Thyroid gland (tissue), 4 donors: ENCODE measurements around the gene GP9.

Experiments
- POLR2A ChIP-seq, 2 donors: fragments of 450-650 bp; IDR thresholded peaks; one replicate each; pipeline ENCODE4 v1.6.1; 2017; ENCODE audit warnings: antibody characterized with exemption in 2 of 2, mild to moderate bottlenecking in 2 of 2, moderate library complexity in 1 of 2
- TF ChIP-seq, protein P1 (sequence below), 6 experiments: fragments of 200-600 bp in 3 of 6; fragments of 450-650 bp in 3 of 6; sonication (generic) in 3 of 6; IDR thresholded peaks; one replicate each; pipeline ENCODE4 v1.5.1; 2016 to 2019; ENCODE audit warnings: antibody characterized with exemption in 6 of 6, mild to moderate bottlenecking in 2 of 6, inconsistent platforms in 1 of 6, moderate library complexity in 1 of 6

DNA sequence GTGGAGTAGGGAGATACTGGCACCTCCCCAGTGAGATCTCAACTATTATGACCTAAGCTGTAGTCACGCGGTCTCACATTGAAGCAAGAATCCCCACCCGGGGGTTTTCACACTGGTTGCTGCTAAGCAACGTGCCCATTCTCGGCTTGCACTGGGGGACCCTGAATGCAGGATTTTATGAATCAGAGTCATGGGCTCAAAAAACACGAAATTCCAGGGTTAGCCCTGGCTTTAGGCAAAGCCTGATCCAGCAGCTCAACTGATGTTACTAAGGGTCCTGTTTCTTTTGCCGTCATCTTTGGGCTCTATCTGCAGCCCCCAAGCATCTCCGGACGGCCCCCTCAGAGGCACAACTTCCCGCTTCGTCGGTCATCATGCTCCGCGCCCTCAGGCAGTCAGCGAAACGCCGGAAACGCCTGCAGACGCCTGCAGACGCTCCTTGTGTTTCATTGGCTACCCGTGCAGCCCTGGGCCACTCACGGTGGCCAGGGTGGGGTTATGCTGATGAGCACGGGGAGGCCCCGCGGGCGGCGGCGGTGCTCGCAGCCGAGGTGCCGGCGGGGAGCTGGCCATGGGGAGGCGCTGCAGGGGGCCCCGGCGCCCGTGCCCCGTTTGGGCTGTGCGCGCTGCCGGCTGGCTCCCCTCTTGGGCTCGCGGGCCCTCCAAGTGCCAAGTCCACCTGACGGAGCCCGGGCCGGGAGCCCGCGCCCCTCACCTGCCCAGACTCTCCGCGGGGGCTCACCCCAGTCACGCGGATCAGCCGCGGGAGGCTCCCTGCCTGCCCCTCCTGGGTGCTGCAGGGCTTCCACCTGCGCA lies 33.6 kb upstream of the GP9 start:
- TF ChIP-seq POLR2A (IDR thresholded peaks at IDR 0.05), result peak in 1 of 2 donors; percentile 65
- TF ChIP-seq, protein P1, sequence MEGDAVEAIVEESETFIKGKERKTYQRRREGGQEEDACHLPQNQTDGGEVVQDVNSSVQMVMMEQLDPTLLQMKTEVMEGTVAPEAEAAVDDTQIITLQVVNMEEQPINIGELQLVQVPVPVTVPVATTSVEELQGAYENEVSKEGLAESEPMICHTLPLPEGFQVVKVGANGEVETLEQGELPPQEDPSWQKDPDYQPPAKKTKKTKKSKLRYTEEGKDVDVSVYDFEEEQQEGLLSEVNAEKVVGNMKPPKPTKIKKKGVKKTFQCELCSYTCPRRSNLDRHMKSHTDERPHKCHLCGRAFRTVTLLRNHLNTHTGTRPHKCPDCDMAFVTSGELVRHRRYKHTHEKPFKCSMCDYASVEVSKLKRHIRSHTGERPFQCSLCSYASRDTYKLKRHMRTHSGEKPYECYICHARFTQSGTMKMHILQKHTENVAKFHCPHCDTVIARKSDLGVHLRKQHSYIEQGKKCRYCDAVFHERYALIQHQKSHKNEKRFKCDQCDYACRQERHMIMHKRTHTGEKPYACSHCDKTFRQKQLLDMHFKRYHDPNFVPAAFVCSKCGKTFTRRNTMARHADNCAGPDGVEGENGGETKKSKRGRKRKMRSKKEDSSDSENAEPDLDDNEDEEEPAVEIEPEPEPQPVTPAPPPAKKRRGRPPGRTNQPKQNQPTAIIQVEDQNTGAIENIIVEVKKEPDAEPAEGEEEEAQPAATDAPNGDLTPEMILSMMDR (IDR thresholded peaks at IDR 0.05), result peak in 5 of 6 experiments; percentile 35 to 93 (median 86)
